H9 (cell line): Measurements from ENCODE around the gene MYL11. TPM values are rescaled to one million over a fixed set of nuclear protein-coding genes. Genes with fewer than 3 reads are reported as not detected.

Experiments
- DNase-seq: peaks from one replicate; pipeline ENCODE4 v3.0.0-alpha.2; 2017
- H2AFZ ChIP-seq: one replicate; pipeline ENCODE4 v1.6.1; 2013; ENCODE audit warnings: mild to moderate bottlenecking, low read length, control low read depth, moderate library complexity
- H2AK5ac ChIP-seq: 2 replicates; pipeline ENCODE4 v1.6.1; 2013; ENCODE audit warnings: low read length, control low read depth, mixed read lengths; ENCODE audit not compliant: insufficient read length
- H2BK120ac ChIP-seq: one replicate; pipeline ENCODE4 v1.6.1; 2013; ENCODE audit warnings: low read depth, mild to moderate bottlenecking, low read length, control low read depth, inconsistent platforms; ENCODE audit not compliant: poor library complexity, severe bottlenecking
- H2BK12ac ChIP-seq: 2 replicates; pipeline ENCODE4 v1.6.1; 2013; ENCODE audit warnings: low read length, control low read depth, mixed read lengths, low read depth; ENCODE audit not compliant: insufficient read length
- H2BK15ac ChIP-seq: 2 replicates; pipeline ENCODE4 v1.6.1; 2013; ENCODE audit warnings: low read depth, low read length, control low read depth
- H2BK20ac ChIP-seq: one replicate; pipeline ENCODE4 v1.6.1; 2013; ENCODE audit warnings: low read depth, mild to moderate bottlenecking, low read length, control low read depth, inconsistent platforms; ENCODE audit not compliant: poor library complexity, severe bottlenecking
- H2BK5ac ChIP-seq: 2 replicates; pipeline ENCODE4 v1.6.1; 2013; ENCODE audit warnings: low read length, control low read depth, mixed read lengths; ENCODE audit not compliant: insufficient read length
- H3K14ac ChIP-seq: 2 replicates; pipeline ENCODE4 v1.6.1; 2013; ENCODE audit warnings: low read length, control low read depth; ENCODE audit not compliant: insufficient read depth
- H3K18ac ChIP-seq: 2 replicates; pipeline ENCODE4 v1.6.1; 2013; ENCODE audit warnings: low read depth, mild to moderate bottlenecking, mixed read lengths, low read length, control low read depth; ENCODE audit not compliant: insufficient read length
- H3K23ac ChIP-seq: 2 replicates; pipeline ENCODE4 v1.6.1; 2013; ENCODE audit warnings: low read length, control low read depth, mixed read lengths, low read depth; ENCODE audit not compliant: insufficient read length
- H3K23me2 ChIP-seq: 2 replicates; pipeline ENCODE4 v1.6.1; 2013; ENCODE audit warnings: low read depth, mild to moderate bottlenecking, mixed read lengths, low read length, control low read depth; ENCODE audit not compliant: insufficient read length, poor library complexity, severe bottlenecking
- H3K27ac ChIP-seq: 2 replicates; pipeline ENCODE4 v1.5.1; 2013; ENCODE audit warnings: low read length, control low read depth, mixed read lengths, low read depth; ENCODE audit not compliant: insufficient read length
- H3K27me3 ChIP-seq: 2 replicates; pipeline ENCODE4 v1.6.1; 2013; ENCODE audit warnings: low read length, control low read depth, inconsistent platforms; ENCODE audit not compliant: insufficient read depth
- H3K4ac ChIP-seq: 2 replicates; pipeline ENCODE4 v1.6.1; 2013; ENCODE audit warnings: low read depth, mild to moderate bottlenecking, control low read depth, inconsistent platforms, low read length, moderate library complexity
- H3K4me1 ChIP-seq: 2 replicates; pipeline ENCODE4 v1.6.1; 2013; ENCODE audit warnings: low read length, control low read depth, inconsistent platforms; ENCODE audit not compliant: insufficient read depth
- H3K4me2 ChIP-seq: 2 replicates; pipeline ENCODE4 v1.6.1; 2013; ENCODE audit warnings: low read length, control low read depth, mixed read lengths; ENCODE audit not compliant: insufficient read length, insufficient read depth
- H3K56ac ChIP-seq: 2 replicates; pipeline ENCODE4 v1.6.1; 2013; ENCODE audit warnings: low read depth, mild to moderate bottlenecking, mixed read lengths, low read length, control low read depth; ENCODE audit not compliant: insufficient read length
- H3K79me1 ChIP-seq: 2 replicates; pipeline ENCODE4 v1.6.1; 2013; ENCODE audit warnings: low read depth, mild to moderate bottlenecking, moderate library complexity, low read length, control low read depth, inconsistent platforms; ENCODE audit not compliant: insufficient read depth, poor library complexity, severe bottlenecking
- H3K79me2 ChIP-seq: 2 replicates; pipeline ENCODE4 v1.6.1; 2013; ENCODE audit warnings: low read length, control low read depth, inconsistent platforms; ENCODE audit not compliant: insufficient read depth
- H3K9ac ChIP-seq: 2 replicates; pipeline ENCODE4 v1.6.1; 2013; ENCODE audit warnings: low read length, control low read depth, mixed read lengths; ENCODE audit not compliant: insufficient read length; ENCODE audit errors: extremely low read depth
- H3K9me3 ChIP-seq: one replicate; pipeline ENCODE4 v1.6.1; 2013; ENCODE audit warnings: low read depth, low read length, inconsistent platforms; ENCODE audit not compliant: control insufficient read depth
- H3T11ph ChIP-seq: one replicate; pipeline ENCODE4 v1.6.1; 2013; ENCODE audit warnings: mild to moderate bottlenecking, low read length, control low read depth, inconsistent platforms
- H4K20me1 ChIP-seq: one replicate; pipeline ENCODE4 v1.6.1; 2013; ENCODE audit not compliant: control insufficient read depth, insufficient read length, insufficient read depth
- H4K5ac ChIP-seq: 2 replicates; pipeline ENCODE4 v1.6.1; 2013; ENCODE audit warnings: low read depth, mild to moderate bottlenecking, mixed read lengths, low read length, control low read depth; ENCODE audit not compliant: insufficient read length
- H4K8ac ChIP-seq: replicated peaks from 2 replicates; pipeline ENCODE4 v1.6.1; 2013; ENCODE audit warnings: low read length, control low read depth, mixed read lengths, low read depth; ENCODE audit not compliant: insufficient read length
- H4K91ac ChIP-seq: 2 replicates; pipeline ENCODE4 v1.6.1; 2013; ENCODE audit warnings: low read depth, mild to moderate bottlenecking, moderate library complexity, mixed read lengths, low read length, control low read depth; ENCODE audit not compliant: insufficient read length
- H3K27ac Mint-ChIP-seq, 3 experiments: 2 replicates in 2 of 3; 3 replicates in 1 of 3; pipeline ENCODE4 v1.8.0; 2020 to 2021; ENCODE audit warnings: mixed read lengths in 3 of 3, mild to moderate bottlenecking in 1 of 3, moderate library complexity in 1 of 3
- H3K27me3 Mint-ChIP-seq: 2 replicates; pipeline ENCODE4 v1.8.0; 2021; ENCODE audit warnings: low read depth, mild to moderate bottlenecking, moderate library complexity, mixed read lengths
- H3K36me3 Mint-ChIP-seq, 3 experiments: 2 replicates in 2 of 3; 3 replicates in 1 of 3; pipeline ENCODE4 v1.8.0; 2020 to 2021; ENCODE audit warnings: low read depth in 3 of 3, mixed read lengths in 3 of 3; ENCODE audit not compliant: insufficient read depth in 1 of 3
- H3K4me1 Mint-ChIP-seq, 2 experiments: 2 replicates each; pipeline ENCODE4 v1.8.0; 2020; ENCODE audit warnings: mixed read lengths in 2 of 2
- H3K4me3 Mint-ChIP-seq, 2 experiments: 2 replicates in 1 of 2; 3 replicates in 1 of 2; pipeline ENCODE4 v1.8.0; 2020 to 2021; ENCODE audit warnings: mild to moderate bottlenecking in 2 of 2, mixed read lengths in 2 of 2, moderate library complexity in 1 of 2
- H3K9me3 Mint-ChIP-seq, 2 experiments: 2 replicates in 1 of 2; 3 replicates in 1 of 2; pipeline ENCODE4 v1.8.0; 2020; ENCODE audit warnings: mild to moderate bottlenecking in 2 of 2, mixed read lengths in 2 of 2, moderate library complexity in 1 of 2
- WGBS: extraction: QIAGEN DNeasy Blood & Tissue Kit; methylation state at CpG from one replicate; pipeline ENCODE4 v1.1.7; 2013; ENCODE audit warnings: missing lambda C conversion rate, low lambda C conversion rate, mixed read lengths; ENCODE audit not compliant: insufficient read length; ENCODE audit errors: extremely low coverage; 5-methylcytosine and 5-hydroxymethylcytosine counted together
- total RNA-seq: library from RNA; stranded (reverse); gene quantifications from 2 replicates; pipeline ENCODE4 v1.2.1, GENCODE V29; 2021
- TF ChIP-seq, protein P1 (sequence below): fragments of 200-600 bp; sonication (generic); conservative IDR thresholded peaks from 3 replicates; pipeline ENCODE4 v1.8.0; 2021; ENCODE audit warnings: antibody characterized with exemption, mild to moderate bottlenecking

MYL11 gene
- total RNA-seq, 1 experiment from 2014 or later, result 0.70 TPM

DNA sequence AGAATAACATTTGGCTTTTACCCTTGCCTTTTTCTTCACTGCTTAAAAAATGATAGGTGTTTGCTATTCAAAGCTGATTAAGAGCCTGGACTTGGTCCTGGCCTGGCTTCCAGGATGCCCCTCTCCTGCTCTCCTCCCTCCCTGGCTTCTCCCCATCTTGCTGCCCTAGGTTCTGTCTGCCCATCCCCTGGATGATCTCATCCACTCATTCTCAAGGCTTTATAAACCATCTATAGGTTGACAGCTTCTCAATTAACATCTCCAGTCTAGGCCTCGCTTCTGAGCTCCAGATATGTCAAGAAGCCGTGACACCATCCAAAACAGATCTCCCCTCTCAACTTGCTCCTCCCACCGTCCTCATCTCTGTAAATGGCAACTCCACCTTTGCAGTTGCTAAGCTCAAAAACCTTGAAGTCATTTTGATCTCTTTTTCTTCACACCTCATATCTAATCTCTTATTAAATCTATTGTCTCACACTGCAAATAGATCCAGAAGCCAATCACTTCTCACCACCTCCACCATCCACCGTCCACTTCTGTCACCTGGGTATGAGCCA is 41.5 kb downstream of the MYL11 start:
- no peaks in the 10 kb centered on the region for H3K79me1 ChIP-seq
- H3K4me2 ChIP-seq, result no peak overlapping the region
- H4K5ac ChIP-seq, result no peak overlapping the region
- no peaks in the 10 kb centered on the region for H3K27me3 ChIP-seq
- H3K9me3 ChIP-seq, result no peaks in the 10 kb centered on the region
- Mint-ChIP-seq H3K9me3 (no peaks in the 10 kb centered on the region; a peak in 1 of 5 replicates), H3K27me3 (no peaks in the 10 kb centered on the region; the same call in none of the 2 replicates), H3K4me1 (peaks cover 7 to 12% of the 10 kb centered on the region in 2 experiments), H3K27ac (no peak overlapping the region), H3K4me3 (no peak overlapping the region), H3K36me3 (peaks cover 19 to 43% (median 39%) of the 10 kb centered on the region in 3 experiments; a peak in 6 of 7 replicates)
- H2BK20ac ChIP-seq, result no peak overlapping the region
- no peak overlapping the region for H2BK12ac ChIP-seq
- H3K56ac ChIP-seq, result no peak overlapping the region
- no peak overlapping the region for H2BK5ac ChIP-seq
- H4K8ac ChIP-seq, result no peak overlapping the region
- no peak overlapping the region for H2AK5ac ChIP-seq
- TF ChIP-seq, protein P1, sequence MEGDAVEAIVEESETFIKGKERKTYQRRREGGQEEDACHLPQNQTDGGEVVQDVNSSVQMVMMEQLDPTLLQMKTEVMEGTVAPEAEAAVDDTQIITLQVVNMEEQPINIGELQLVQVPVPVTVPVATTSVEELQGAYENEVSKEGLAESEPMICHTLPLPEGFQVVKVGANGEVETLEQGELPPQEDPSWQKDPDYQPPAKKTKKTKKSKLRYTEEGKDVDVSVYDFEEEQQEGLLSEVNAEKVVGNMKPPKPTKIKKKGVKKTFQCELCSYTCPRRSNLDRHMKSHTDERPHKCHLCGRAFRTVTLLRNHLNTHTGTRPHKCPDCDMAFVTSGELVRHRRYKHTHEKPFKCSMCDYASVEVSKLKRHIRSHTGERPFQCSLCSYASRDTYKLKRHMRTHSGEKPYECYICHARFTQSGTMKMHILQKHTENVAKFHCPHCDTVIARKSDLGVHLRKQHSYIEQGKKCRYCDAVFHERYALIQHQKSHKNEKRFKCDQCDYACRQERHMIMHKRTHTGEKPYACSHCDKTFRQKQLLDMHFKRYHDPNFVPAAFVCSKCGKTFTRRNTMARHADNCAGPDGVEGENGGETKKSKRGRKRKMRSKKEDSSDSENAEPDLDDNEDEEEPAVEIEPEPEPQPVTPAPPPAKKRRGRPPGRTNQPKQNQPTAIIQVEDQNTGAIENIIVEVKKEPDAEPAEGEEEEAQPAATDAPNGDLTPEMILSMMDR, result no peak
- no peak overlapping the region for H2AFZ ChIP-seq
- no peak overlapping the region for H2BK15ac ChIP-seq
- H3K23ac ChIP-seq, result no peak overlapping the region
- DNase-seq, result no peak
- no peak overlapping the region for H3K9ac ChIP-seq
- no peaks in the 10 kb centered on the region for H3K79me2 ChIP-seq
- no peak overlapping the region for H3K14ac ChIP-seq
- peaks cover 8% of the 10 kb centered on the region for H3K23me2 ChIP-seq
- H3K18ac ChIP-seq, result no peak overlapping the region
- no peak overlapping the region for H3K27ac ChIP-seq
- H4K20me1 ChIP-seq, result no peaks in the 10 kb centered on the region
- no CpG with 5 or more reads among the region's 4 CpGs for WGBS
- H2BK120ac ChIP-seq, result no peak overlapping the region
- no peak overlapping the region for H4K91ac ChIP-seq
- no peak overlapping the region for H3K4ac ChIP-seq
- no peaks in the 10 kb centered on the region for H3K4me1 ChIP-seq
- no peak overlapping the region for H3T11ph ChIP-seq
